Body of pancreas (tissue), 4 donors: ENCODE results near the gene CES2.

ENCODE experiments used
- POLR2A ChIP-seq, 3 donors: fragments of 450-650 bp; IDR thresholded peaks; one replicate each; pipeline ENCODE4 v1.6.1; 2016; ENCODE audit warnings: antibody characterized with exemption in 3 of 3, mild to moderate bottlenecking in 2 of 3
- TF ChIP-seq, protein P1 (sequence below), 7 experiments: fragments of 450-650 bp in 4 of 7; fragments of 200-600 bp in 3 of 7; sonication (generic) in 3 of 7; IDR thresholded peaks; one replicate each; pipeline ENCODE4 v1.5.1; 2016 to 2019; ENCODE audit warnings: antibody characterized with exemption in 7 of 7

GRCh38 chr16:66918803-66919568 lies 16.3 kb upstream of the CES2 start, which contains the start of gene CDH16:
- TF ChIP-seq, protein P1, sequence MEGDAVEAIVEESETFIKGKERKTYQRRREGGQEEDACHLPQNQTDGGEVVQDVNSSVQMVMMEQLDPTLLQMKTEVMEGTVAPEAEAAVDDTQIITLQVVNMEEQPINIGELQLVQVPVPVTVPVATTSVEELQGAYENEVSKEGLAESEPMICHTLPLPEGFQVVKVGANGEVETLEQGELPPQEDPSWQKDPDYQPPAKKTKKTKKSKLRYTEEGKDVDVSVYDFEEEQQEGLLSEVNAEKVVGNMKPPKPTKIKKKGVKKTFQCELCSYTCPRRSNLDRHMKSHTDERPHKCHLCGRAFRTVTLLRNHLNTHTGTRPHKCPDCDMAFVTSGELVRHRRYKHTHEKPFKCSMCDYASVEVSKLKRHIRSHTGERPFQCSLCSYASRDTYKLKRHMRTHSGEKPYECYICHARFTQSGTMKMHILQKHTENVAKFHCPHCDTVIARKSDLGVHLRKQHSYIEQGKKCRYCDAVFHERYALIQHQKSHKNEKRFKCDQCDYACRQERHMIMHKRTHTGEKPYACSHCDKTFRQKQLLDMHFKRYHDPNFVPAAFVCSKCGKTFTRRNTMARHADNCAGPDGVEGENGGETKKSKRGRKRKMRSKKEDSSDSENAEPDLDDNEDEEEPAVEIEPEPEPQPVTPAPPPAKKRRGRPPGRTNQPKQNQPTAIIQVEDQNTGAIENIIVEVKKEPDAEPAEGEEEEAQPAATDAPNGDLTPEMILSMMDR (IDR thresholded peaks at IDR 0.05), result no peak
- no peak for TF ChIP-seq POLR2A (IDR thresholded peaks at IDR 0.05)
